Muscle of arm (tissue), 12 donors: ENCODE measurements around the gene AVL9. TPM values are rescaled to one million over a fixed set of nuclear protein-coding genes. Genes with fewer than 3 reads are reported as not detected.
"Not testable (repeated sequence)": the region's sequence is repeated elsewhere in the genome, so short reads cannot be mapped to it uniquely, and the experiment has no call there.

Source experiments
- DNase-seq: peaks from one replicate; pipeline ENCODE4 v3.0.0-alpha.2; 2013
- polyA plus RNA-seq, 12 donors: library from polyadenylated mRNA; unstranded; fragments of 120-200 nt; gene quantifications; one replicate each; pipeline ENCODE4 v1.2.1, GENCODE V29; 2013; ENCODE audit not compliant: insufficient read length in 12 of 12

Gene AVL9
- polyA plus RNA-seq, 12 donors, result 12.9 to 27.1 (median 14.4) TPM; not detected in 1

GRCh38 chr7:32634798-32635393 is 139.6 kb downstream of the AVL9 start:
- not testable (repeated sequence) for DNase-seq

DNA sequence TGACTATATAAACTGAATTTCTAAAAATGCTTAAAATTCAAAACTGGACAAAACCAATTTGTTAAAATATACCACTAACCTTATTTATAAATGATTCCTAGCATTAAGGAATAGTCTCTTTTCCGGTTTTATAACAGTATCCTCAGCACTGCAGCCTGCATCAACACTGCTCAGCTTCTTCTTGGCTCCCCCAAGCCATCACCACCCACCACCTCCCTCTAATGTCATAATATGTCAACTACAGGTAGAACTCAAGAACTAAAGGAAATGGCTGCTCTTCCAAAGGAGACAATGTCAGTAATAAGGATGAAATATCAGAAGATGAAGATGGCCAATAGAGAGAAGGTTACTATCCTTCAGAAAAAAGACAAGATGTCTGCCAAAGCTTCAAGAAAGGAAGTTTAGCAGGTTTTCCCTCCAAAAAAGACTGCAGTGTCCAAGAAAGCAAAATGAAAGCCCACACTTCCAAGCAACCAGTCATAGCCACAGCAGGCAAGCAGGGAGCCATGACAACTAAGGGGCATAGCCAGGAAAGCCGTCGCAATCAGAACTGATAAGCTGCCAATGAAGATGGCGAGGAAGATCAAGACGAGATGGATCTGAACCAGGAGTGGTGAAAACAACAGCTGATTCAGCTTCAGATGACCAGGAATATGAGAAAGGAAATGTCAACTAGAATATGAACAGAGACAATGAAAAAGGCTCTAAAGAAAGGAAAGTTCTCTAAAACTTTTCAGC is 141.6 kb downstream of the AVL9 start:
- not testable (repeated sequence) for DNase-seq

GRCh38 chr7:32637611-32638010 is 142.3 kb downstream of the AVL9 start:
- not testable (repeated sequence) for DNase-seq

Other genes starting within 250 kb of the AVL9 start
- 10 to 100 TPM in 11 of 12 donors, not detected in 1; 43.6 to 94.5 (median 66.6) TPM for gene LSM5, start 5.1 kb upstream of the AVL9 start, polyA plus RNA-seq